A549 (cell line): ENCODE measurements around the gene TMPRSS5. TPM values are rescaled to one million over a fixed set of nuclear protein-coding genes. Genes with fewer than 3 reads are reported as not detected.

ENCODE experiments used
- ATAC-seq, 2 experiments: fragments of 200-7000 bp in 1 of 2; fragments of >200 bp in 1 of 2; cut with Nextera tagmentation in 1 of 2; cut with Tn5 transposase in 1 of 2; 3 replicates each; pipeline versions ENCODE4 v1.8.0 to v1.9.1; 2018 to 2020; ENCODE audit warnings: mild to moderate bottlenecking in 1 of 2, moderate library complexity in 1 of 2
- CTCF ChIA-PET: fragments of 300-600 bp; sonication (Branson Sonifier 250); formaldehyde crosslinking; extraction: SDS; loops from one replicate; lab custom pipeline; 2021; ENCODE audit warnings: antibody characterized with exemption, inconsistent platforms; lab: Yijun Ruan, JAX
- POLR2A ChIA-PET: fragments of 350-600 bp; formaldehyde crosslinking; extraction: SDS; loops from one replicate; lab custom pipeline; 2021; ENCODE audit warnings: antibody characterized with exemption, inconsistent platforms; lab: Yijun Ruan, JAX
- DNase-seq, 2 experiments: peaks; one replicate each; pipeline versions ENCODE4 v3.0.0 to v3.0.0-alpha.2; 2011 to 2016; ENCODE audit warnings: low read depth in 1 of 2, low spot score in 1 of 2
- FAIRE-seq: peaks from 2 replicates; lab custom pipeline; 2011; peaks lifted over from hg19 to GRCh38; lab: Jason Lieb, UNC
- H3K27ac ChIP-seq, 2 experiments: fragments of >200 bp; sonication (Bioruptor Twin); formaldehyde crosslinking; 3 replicates each; pipeline ENCODE4 v1.5.1; 2016 to 2017
- H3K4me1 ChIP-seq: fragments of >200 bp; sonication (Bioruptor Twin); formaldehyde crosslinking; 3 replicates; pipeline ENCODE4 v1.6.1; 2016
- H3K4me2 ChIP-seq: fragments of >200 bp; sonication (Bioruptor Twin); formaldehyde crosslinking; 3 replicates; pipeline ENCODE4 v1.6.1; 2016
- H3K4me3 ChIP-seq: fragments of >200 bp; sonication (Bioruptor Twin); formaldehyde crosslinking; 3 replicates; pipeline ENCODE4 v1.5.1; 2016
- H3K9me3 ChIP-seq: fragments of >200 bp; sonication (Bioruptor Twin); formaldehyde crosslinking; 3 replicates; pipeline ENCODE4 v1.6.1; 2016
- E2F6 ChIP-seq: IDR thresholded peaks from 2 replicates; pipeline ENCODE4 v1.6.1; 2012; ENCODE audit warnings: low read depth, borderline replicate concordance
- EHF ChIP-seq: fragments of 250-450 bp; sonication (Bioruptor Pico); IDR thresholded peaks from 2 replicates; pipeline ENCODE4 v1.5.0; 2020; ENCODE audit warnings: mild to moderate bottlenecking
- EHMT2 ChIP-seq: fragments of 200-600 bp; sonication (generic); IDR thresholded peaks from 2 replicates; pipeline ENCODE4 v1.6.1; 2016; ENCODE audit warnings: antibody characterized with exemption, low read depth, mild to moderate bottlenecking, moderate library complexity
- FOXS1 ChIP-seq: fragments of 250-450 bp; sonication (Bioruptor Pico); IDR thresholded peaks from 2 replicates; pipeline ENCODE4 v1.5.0; 2020; ENCODE audit warnings: mild to moderate bottlenecking, moderate library complexity
- HOXB13 ChIP-seq: fragments of 250-450 bp; sonication (Bioruptor Pico); IDR thresholded peaks from 2 replicates; pipeline ENCODE4 v1.5.0; 2020; ENCODE audit warnings: low read depth, mild to moderate bottlenecking, moderate library complexity
- HOXB5 ChIP-seq: fragments of 250-450 bp; sonication (Bioruptor Pico); IDR thresholded peaks from 2 replicates; pipeline ENCODE4 v1.5.0; 2020; ENCODE audit warnings: mild to moderate bottlenecking, moderate library complexity
- JUNB ChIP-seq: fragments of >200 bp; sonication (Bioruptor Twin); formaldehyde crosslinking; IDR thresholded peaks from 2 replicates; pipeline ENCODE4 v1.6.1; 2016
- KDM1A ChIP-seq: fragments of 200-600 bp; sonication (generic); IDR thresholded peaks from 2 replicates; pipeline ENCODE4 v1.6.1; 2016; ENCODE audit warnings: low read depth, mild to moderate bottlenecking
- MAZ ChIP-seq: fragments of 150-350 bp; IDR thresholded peaks from 2 replicates; pipeline ENCODE4 v1.6.1; 2014; ENCODE audit warnings: antibody characterized with exemption, low read depth, low read length, borderline replicate concordance
- RAD21 ChIP-seq, 2 experiments: fragments of >200 bp in 1 of 2; sonication (Bioruptor Twin) in 1 of 2; formaldehyde crosslinking in 1 of 2; IDR thresholded peaks in 1 of 2; conservative IDR thresholded peaks in 1 of 2; 2 replicates in 1 of 2; 3 replicates in 1 of 2; pipeline ENCODE4 v1.6.1; 2012 to 2018; ENCODE audit warnings: inconsistent platforms in 1 of 2
- ZC3H11A ChIP-seq: fragments of 450-650 bp; IDR thresholded peaks from 2 replicates; pipeline ENCODE4 v1.6.1; 2014; ENCODE audit warnings: antibody characterized with exemption, mild to moderate bottlenecking
- ZFP36 ChIP-seq: fragments of 450-650 bp; IDR thresholded peaks from 2 replicates; pipeline ENCODE4 v1.6.1; 2014; ENCODE audit warnings: borderline replicate concordance; ENCODE audit not compliant: partially characterized antibody
- WGBS: methylation state at CpG from one replicate; pipeline ENCODE4 v1.1.6; 2017; ENCODE audit errors: missing lambda C conversion rate; 5-methylcytosine and 5-hydroxymethylcytosine counted together
- polyA plus RNA-seq, 4 experiments: library from polyadenylated mRNA; depleted of rRNA in 3 of 4; stranded (reverse); fragments of >200 nt; fragmentation: RNase III in 1 of 4; extraction: RNeasy Plus Mini Kit Qiagen cat#74134 plus additional on column Dnase treatment in 1 of 4; gene quantifications; 2 replicates in 3 of 4; 3 replicates in 1 of 4; pipeline ENCODE4 v1.2.3, GENCODE V29; 2011 to 2017
- small RNA-seq, 6 experiments: library from RNA; depleted of rRNA; stranded (forward); fragments of <200 nt; gene quantifications; one replicate each; pipeline ENCODE3, GENCODE V24; 2012

TMPRSS5 gene
- polyA plus RNA-seq, 2 of the 4 experiments (the other 2 are of a cell fraction): 0.12 TPM

- Histone ChIP-seq H3K27ac (no peak overlapping the region), H3K4me3 (no peak overlapping the region), H3K4me1 (no peaks in the 10 kb centered on the region), H3K4me2 (no peak overlapping the region), H3K9me3 (no peaks in the 10 kb centered on the region)
- no peak for DNase-seq
- FAIRE-seq: no peak
- ATAC-seq: no peak
- CTCF ChIA-PET: interaction anchor here (1.0 kb wide), 1 partner anchor 30 kb away, joined by 5 read pairs; no protein-coding TSS in a partner anchor
- POLR2A ChIA-PET: no interaction called here
- WGBS: 42% methylated on average over 9 of the region's 9 CpGs
- TF ChIP-seq HOXB13 (CRISPR knock-in tag) (no peak), FOXS1 (CRISPR knock-in tag) (no peak), ZFP36 (no peak)
Observed at GRCh38 chr11:113638376-113638775, 67.7 kb downstream of the TMPRSS5 start.

GRCh38 chr11:113637636-113638035, 68.5 kb downstream of the TMPRSS5 start:
- ChIA-PET CTCF (interaction anchor here (1.0 to 1.1 kb wide), 2 partner anchors 9 to 31 kb away, joined by 3 to 5 read pairs; no protein-coding TSS in a partner anchor), POLR2A (no interaction called here)
- no peak overlapping the region for H3K4me2 ChIP-seq
- FAIRE-seq (no peak), DNase-seq (no peak), ATAC-seq (no peak)
- no peak for TF ChIP-seq EHMT2
- TF ChIP-seq MAZ: no peak
- TF ChIP-seq JUNB: no peak
- TF ChIP-seq RAD21 (conservative IDR thresholded peaks at IDR 0.05 in 1 of 2, IDR thresholded peaks at IDR 0.05 in 1 of 2): no peak
- no peak for TF ChIP-seq EHF (CRISPR knock-in tag)
- TF ChIP-seq KDM1A: no peak
- TF ChIP-seq E2F6: no peak
- no peak for TF ChIP-seq ZC3H11A
- TF ChIP-seq FOXS1 (CRISPR knock-in tag): no peak
- TF ChIP-seq HOXB5 (CRISPR knock-in tag): no peak
- TF ChIP-seq HOXB13 (CRISPR knock-in tag): no peak
- no peak overlapping the region for H3K27ac ChIP-seq
- 4% methylated on average over 2 of the region's 2 CpGs for WGBS
- H3K4me3 ChIP-seq: no peak overlapping the region
- H3K4me1 ChIP-seq: no peaks in the 10 kb centered on the region
- no peaks in the 10 kb centered on the region for H3K9me3 ChIP-seq

Small RNAs within 50 kb of the gene (small RNA-seq; reads per million reads assigned to genes)
- gene RPS29P19: 0 reads per million in 6 experiments

Other genes with a start within 250 kb of the TMPRSS5 start
- not detected in 2 replicates for gene DRD2, start 230.9 kb downstream of the TMPRSS5 start, polyA plus RNA-seq (2011; rRNA removed)
- not detected in 3 replicates for gene DRD2, start 230.9 kb downstream of the TMPRSS5 start, polyA plus RNA-seq (2017; fragmentation: RNase III; extraction: RNeasy Plus Mini Kit Qiagen cat#74134 plus additional on column Dnase treatment)
- 12.9 and 13.4 TPM in 2 replicates for gene ZW10, start 67.4 kb upstream of the TMPRSS5 start, polyA plus RNA-seq (2011; rRNA removed)
- 13.9 to 14.1 TPM (median 13.9 TPM) in 3 replicates for gene ZW10, start 67.4 kb upstream of the TMPRSS5 start, polyA plus RNA-seq (2017; fragmentation: RNase III; extraction: RNeasy Plus Mini Kit Qiagen cat#74134 plus additional on column Dnase treatment)
- gene CLDN25, start 73.5 kb upstream of the TMPRSS5 start, polyA plus RNA-seq (2011; rRNA removed): not detected in 2 replicates
- not detected in 3 replicates for gene CLDN25, start 73.5 kb upstream of the TMPRSS5 start, polyA plus RNA-seq (2017; fragmentation: RNase III; extraction: RNeasy Plus Mini Kit Qiagen cat#74134 plus additional on column Dnase treatment)
- gene USP28, start 169.3 kb upstream of the TMPRSS5 start, polyA plus RNA-seq (2011; rRNA removed): 31.3 and 41.7 TPM in 2 replicates
- 14.8 to 17.4 TPM (median 15.4 TPM) in 3 replicates for gene USP28, start 169.3 kb upstream of the TMPRSS5 start, polyA plus RNA-seq (2017; fragmentation: RNase III; extraction: RNeasy Plus Mini Kit Qiagen cat#74134 plus additional on column Dnase treatment)
- not detected in 2 replicates for gene HTR3B, start 198.5 kb upstream of the TMPRSS5 start, polyA plus RNA-seq (2011; rRNA removed)
- not detected in 3 replicates for gene HTR3B, start 198.5 kb upstream of the TMPRSS5 start, polyA plus RNA-seq (2017; fragmentation: RNase III; extraction: RNeasy Plus Mini Kit Qiagen cat#74134 plus additional on column Dnase treatment)